GM23248 (cell line): ENCODE measurements around the gene MTCH1.

Experiments
- EZH2 ChIP-seq: fragments of 200-600 bp; sonication (generic); IDR thresholded peaks from 2 replicates; pipeline ENCODE4 v1.6.1; 2018; ENCODE audit warnings: antibody characterized with exemption, mild to moderate bottlenecking; ENCODE audit not compliant: insufficient read depth, poor library complexity, severe bottlenecking
- EZH2phosphoT487 ChIP-seq: fragments of 200-600 bp; sonication (generic); IDR thresholded peaks from 2 replicates; pipeline ENCODE4 v1.6.1; 2018; ENCODE audit warnings: antibody characterized with exemption, moderate library complexity, mild to moderate bottlenecking, low read depth; ENCODE audit not compliant: insufficient read depth

DNA sequence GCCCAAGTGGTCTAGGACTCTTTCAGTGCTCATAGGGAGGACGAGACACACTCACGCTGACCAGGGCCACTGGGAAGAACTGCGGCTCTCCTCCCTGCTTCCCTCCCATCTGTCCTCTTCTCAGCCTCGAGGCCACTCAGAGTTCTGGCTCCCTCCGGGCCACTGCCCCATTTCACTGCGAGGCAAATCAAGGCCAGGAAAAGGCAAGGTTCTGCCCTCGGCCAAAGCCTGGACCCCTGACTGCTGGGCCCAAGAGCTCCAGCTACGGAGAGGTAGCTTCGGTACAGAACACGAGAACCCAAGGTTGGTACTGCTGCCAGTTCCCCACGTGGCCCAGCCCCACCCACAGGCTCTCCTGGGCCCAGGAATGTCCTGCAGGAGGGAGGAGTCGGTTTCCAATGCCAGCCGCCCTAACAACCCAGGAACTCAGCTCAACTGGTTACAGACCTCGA, 16.7 kb downstream of the MTCH1 start:
- no peak for TF ChIP-seq EZH2phosphoT487
- TF ChIP-seq EZH2, result no peak
